ENCODE data around the gene AGBL1.

DNA sequence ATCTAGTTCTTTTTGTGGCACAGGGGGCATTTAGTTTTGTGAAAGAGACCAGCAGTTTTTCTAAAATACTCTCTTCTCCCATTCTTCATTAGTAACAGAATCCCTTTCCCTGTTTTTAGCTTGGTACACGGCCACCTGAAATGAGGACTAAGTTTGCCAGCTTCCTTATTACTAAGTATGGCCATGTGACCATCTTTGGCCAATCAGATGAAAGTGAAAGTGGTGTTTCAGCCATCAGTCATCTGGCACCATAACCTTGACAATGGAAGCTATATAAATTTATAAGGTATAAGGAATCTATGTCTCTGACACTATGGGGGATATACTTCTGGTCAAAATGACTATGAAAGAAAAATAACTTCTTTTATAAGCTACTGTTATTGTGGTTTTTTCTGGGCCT is 570.4 kb downstream of the AGBL1 start:
- TF ChIP-seq TAF1 (IDR thresholded peaks at IDR 0.05; ENCODE audit: low read depth) (no peak), TCF12 (IDR thresholded peaks at IDR 0.05; ENCODE audit: low read depth) (no peak), EP300 (IDR thresholded peaks at IDR 0.05; ENCODE audit: borderline replicate concordance) (no peak), RAD21 (IDR thresholded peaks at IDR 0.05; ENCODE audit: low read depth) (no peak), EGR1 (IDR thresholded peaks at IDR 0.05) (no peak)
- TF ChIP-seq, protein P1, sequence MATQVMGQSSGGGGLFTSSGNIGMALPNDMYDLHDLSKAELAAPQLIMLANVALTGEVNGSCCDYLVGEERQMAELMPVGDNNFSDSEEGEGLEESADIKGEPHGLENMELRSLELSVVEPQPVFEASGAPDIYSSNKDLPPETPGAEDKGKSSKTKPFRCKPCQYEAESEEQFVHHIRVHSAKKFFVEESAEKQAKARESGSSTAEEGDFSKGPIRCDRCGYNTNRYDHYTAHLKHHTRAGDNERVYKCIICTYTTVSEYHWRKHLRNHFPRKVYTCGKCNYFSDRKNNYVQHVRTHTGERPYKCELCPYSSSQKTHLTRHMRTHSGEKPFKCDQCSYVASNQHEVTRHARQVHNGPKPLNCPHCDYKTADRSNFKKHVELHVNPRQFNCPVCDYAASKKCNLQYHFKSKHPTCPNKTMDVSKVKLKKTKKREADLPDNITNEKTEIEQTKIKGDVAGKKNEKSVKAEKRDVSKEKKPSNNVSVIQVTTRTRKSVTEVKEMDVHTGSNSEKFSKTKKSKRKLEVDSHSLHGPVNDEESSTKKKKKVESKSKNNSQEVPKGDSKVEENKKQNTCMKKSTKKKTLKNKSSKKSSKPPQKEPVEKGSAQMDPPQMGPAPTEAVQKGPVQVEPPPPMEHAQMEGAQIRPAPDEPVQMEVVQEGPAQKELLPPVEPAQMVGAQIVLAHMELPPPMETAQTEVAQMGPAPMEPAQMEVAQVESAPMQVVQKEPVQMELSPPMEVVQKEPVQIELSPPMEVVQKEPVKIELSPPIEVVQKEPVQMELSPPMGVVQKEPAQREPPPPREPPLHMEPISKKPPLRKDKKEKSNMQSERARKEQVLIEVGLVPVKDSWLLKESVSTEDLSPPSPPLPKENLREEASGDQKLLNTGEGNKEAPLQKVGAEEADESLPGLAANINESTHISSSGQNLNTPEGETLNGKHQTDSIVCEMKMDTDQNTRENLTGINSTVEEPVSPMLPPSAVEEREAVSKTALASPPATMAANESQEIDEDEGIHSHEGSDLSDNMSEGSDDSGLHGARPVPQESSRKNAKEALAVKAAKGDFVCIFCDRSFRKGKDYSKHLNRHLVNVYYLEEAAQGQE (IDR thresholded peaks at IDR 0.05; ENCODE audit: low read depth), result no peak

All from Ishikawa (cell line).